Activated naive CD4-positive, alpha-beta T cell treated with anti-CD3 and anti-CD28 coated beads, Interleukin-2, amount 50 U/mL, for 16 hours (primary cell): ENCODE data around the gene CHMP3.
"Not testable (repeated sequence)": the region's sequence is repeated elsewhere in the genome, so short reads cannot be mapped to it uniquely, and the experiment has no call there.

ENCODE experiments used
- DNase-seq: peaks from one replicate; pipeline ENCODE4 v3.0.0-alpha.2; 2020

Gene CHMP3

DNA sequence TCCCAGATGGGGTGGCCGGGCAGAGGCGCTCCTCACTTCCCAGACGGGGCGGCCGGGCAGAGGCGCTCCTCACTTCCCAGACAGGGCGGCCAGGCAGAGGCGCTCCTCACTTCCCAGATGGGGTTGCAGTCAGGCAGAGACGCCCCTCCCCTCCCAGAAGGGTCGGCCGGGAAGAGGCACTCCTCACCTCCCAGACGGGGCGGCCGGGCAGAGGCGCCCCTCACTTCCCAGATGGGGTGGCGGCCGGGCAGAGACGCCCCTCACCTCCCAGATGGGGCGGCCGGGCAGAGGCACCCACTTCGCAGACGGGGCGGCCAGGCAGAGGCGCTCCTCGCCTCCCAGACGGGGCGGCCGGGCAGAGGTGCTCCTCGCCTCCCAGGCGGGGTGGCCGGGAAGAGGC lies 13.8 kb downstream of the CHMP3 start:
- DNase-seq, result not testable (repeated sequence)

DNA sequence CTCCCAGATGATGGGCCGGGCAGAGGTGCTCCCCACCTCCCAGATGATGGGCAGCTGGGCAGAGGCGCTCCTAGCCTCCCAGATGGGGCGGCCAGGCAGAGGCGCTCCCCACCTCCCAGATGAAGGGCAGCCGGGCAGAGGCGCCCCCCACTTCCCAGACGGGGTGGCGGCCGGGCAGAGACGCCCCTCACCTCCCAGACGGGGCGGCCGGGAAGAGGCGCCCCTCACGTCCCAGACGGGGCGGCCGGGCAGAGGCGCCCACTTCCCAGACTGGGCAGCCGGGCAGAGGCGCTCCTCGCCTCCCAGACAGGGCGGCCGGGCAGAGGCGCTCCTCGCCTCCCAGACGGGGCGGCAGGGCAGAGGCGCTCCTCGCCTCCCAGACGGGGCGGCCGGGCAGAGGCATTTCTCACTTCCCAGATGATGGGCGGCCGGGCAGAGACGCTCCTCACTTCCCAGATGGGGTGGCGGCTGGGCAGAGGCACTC lies 14.3 kb downstream of the CHMP3 start:
- DNase-seq, result not testable (repeated sequence)

DNA sequence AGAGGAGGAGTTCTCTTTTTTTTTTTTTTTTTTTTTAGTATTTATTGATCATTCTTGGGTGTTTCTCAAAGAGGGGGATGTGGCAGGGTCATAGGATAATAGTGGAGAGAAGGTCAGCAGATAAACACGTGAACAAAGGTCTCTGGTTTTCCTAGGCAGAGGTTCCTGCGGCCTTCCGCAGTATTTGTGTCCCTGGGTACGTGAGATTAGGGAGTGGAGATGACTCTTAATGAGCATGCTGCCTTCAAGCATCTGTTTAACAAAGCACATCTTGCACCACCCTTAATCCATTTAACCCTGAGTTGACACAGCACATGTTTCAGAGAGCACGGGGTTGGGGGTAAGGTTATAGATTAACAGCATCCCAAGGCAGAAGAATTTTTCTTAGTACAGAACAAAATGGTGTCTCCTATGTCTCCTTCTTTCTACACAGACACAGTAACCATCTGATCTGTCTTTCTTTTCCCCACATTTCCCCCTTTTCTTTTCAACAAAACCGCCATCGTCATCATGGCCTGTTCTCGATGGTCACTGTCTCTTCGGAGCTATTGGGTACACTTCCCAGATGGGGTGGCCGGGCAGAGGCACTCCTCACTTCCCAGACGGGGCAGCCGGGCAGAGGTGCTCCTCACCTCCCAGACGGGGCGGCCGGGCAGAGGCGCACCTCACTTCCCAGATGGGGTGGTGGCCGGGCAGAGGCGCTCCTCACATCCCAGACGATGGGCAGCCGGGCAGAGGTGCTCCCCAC lies 14.9 kb downstream of the CHMP3 start:
- not testable (repeated sequence) for DNase-seq

DNA sequence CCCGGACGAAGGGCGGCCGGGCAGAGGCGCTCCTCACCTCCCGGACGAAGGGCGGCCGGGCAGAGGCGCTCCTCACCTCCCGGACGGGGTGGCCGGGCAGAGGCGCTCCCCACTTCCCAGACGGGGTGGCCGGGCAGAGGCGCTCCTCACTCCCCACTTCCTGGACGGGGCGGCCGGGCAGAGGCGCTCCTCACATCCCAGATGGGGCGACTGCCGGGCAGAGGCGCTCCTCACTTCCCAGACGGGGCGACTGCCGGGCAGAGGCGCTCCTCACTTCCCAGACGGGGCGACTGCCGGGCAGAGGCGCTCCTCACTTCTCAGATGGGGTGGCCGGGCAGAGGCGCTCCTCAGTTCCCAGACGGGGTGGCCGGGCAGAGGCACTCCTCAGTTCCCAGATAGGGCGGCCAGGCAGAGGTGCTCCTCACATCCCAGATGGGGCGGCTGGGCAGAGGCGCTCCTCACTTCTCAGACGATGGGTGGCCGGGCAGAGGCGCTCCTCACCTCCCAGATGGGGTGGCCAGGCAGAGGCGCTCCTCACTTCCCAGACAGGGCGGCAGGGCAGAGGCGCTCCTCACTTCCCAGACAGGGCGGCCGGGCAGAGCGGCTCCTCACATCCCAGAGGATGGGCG lies 17.8 kb downstream of the CHMP3 start:
- DNase-seq, result not testable (repeated sequence)

DNA sequence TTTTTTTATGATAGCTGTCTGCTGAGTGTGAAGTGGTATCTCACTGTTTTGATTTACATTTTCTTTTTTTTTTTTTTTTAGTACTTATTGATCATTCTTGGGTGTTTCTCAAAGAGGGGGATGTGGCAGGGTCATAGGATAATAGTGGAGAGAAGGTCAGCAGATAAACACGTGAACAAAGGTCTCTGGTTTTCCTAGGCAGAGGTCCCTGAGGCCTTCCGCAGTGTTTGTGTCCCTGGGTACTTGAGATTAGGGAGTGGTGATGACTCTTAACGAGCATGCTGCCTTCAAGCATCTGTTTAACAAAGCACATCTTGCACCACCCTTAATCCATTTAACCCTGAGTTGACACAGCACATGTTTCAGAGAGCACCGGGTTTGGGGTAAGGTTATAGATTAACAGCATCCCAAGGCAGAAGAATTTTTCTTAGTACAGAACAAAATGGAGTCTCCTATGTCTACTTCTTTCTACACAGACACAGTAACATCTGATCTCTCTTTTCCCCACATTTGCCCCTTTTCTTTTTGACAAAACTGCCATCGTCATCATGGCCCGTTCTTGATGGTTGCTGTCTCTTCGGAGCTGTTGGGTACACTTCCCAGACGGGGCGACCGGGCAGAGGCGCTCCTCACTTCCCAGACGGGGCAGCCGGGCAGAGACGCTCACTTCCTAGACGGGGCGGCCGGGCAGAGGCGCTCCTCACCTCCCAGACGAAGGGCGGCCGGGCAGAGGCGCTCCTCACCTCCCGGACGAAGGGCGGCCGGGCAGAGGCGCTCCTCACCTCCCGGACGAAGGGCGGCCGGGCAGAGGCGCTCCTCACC lies 18.8 kb downstream of the CHMP3 start:
- DNase-seq, result not testable (repeated sequence)

DNA sequence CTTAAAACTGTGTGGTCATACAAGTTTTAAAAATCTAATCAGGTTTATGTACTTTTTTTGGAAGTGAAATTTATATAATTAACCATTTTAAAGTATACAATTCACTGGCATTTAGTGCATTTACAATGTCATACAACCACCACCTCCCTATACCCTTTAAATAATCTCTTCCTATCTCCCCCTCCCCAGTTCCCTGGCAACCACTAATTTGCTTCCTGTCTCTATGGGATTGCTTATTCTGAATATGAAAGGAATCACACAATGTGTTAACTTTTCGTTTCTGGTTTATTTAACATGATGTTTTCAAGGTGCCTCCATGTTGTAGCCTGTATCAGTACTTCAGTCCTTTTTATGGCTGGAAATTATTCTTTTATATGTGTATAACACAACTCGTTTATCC lies 19.4 kb downstream of the CHMP3 start:
- no peak for DNase-seq

DNA sequence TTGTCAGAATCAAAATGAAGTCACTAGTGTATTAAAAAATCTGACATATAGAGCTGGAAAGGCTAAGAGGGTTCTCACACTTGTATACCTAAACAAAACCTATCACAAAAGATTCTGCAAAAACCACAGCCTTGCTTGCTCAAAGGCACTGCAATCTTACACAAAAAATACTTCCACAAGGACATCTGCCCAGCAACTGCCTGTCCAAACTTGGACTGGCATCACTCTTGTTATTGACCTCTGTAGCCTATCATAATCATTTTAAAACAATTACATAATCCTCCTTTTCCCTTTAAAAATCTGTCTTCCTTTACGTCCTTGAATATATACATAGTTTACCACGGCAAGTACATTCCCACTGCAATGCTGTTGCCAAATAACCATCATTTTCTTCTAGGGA lies 19.9 kb downstream of the CHMP3 start:
- DNase-seq, result no peak

DNA sequence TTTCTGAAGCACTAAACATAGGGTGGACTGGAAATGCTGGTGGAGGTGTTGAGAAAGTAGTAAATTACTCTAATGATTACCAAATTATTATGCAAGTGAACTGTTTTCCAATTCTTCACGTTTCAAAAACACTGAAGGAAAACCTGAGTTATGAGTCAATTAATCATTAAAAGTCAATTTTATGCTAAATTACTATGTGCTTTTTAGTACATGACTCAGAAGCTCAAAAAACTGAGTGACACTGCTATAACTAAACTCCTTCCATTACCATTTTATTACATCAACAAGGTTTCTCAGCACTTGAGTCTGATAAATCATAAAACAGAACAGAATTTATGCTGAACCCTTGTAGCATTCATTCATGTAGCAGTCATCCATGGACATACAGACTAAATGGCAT lies 20.4 kb downstream of the CHMP3 start:
- no peak for DNase-seq

DNA sequence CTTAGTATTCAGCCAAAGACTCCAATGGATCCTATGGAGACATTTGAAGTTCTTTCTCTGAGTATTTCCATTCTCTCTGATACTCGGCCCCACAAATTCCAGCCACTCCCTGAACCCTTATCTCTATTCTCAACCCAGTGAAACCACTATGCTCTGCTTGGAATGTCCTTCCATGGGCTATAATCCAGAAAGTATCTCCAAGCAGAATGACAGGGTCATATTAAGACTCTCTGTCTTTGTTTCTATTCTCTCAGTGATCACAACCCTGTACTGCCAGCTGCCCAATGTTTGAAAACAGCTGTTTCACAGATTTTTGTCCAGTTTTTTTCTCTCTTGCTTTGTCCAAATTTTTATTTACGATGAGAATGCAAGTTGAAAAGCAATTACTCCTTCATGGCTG lies 21.9 kb downstream of the CHMP3 start:
- DNase-seq, result no peak

DNA sequence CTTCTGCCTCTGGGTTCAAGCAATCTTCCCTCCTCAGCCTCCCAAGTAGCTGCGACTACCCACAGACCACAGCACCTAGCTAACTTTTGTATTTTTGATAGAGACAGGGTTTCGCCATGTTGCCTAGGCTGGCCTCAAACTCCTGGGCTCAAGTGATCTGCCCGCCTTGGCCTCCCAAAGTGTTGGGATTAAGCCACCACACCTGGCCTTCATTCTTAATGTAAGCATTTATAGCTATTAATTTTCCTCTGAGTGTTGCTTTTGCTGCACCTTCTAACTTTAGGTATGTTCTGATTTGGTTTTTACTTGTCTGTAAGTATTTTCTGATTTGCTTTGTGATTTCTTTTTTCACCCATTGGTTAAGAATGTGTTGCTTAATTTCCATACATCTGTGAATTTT lies 29.7 kb downstream of the CHMP3 start:
- DNase-seq, result no peak

DNA sequence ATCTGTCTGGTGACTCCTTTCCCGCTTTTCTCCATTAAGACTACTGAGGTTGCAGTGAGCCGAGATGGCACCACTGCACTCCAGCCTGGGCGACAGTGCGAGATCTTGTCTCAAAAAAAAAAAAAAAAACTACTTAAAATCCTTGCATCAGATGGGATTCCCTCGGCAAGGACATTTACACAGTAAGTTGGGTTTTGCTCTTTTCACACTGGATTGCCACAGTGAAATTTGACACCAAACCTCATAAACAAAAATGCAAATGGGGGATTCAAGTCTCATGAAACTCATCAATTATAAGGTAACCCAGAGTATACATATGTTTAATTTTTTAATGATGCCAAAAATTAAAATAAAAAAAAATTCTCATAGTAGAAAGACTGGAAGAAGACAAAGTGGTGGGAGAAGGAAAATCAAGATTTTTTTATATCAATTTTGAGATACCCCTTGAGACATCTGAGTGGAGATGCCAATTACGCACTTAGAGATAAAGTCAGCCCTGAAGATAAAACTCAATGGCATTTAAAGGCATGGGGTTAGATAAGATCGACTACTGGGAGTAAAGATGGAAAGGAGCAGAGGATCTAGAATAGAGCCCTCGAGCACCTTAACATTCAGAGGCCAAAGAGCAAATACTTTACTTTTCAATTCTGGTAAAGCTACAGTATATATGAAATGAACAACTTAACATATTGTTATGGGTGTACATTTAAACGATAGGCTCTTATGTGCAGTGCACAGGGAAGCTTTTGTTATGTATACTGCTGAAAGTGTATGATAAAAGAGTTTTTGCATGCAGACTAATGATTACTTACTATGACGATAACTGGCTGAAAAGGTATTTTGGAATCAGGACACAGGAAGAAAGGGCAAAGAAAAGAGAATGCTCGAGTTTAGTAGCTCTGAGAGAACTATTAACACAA lies 37.6 kb downstream of the CHMP3 start:
- DNase-seq, result no peak

DNA sequence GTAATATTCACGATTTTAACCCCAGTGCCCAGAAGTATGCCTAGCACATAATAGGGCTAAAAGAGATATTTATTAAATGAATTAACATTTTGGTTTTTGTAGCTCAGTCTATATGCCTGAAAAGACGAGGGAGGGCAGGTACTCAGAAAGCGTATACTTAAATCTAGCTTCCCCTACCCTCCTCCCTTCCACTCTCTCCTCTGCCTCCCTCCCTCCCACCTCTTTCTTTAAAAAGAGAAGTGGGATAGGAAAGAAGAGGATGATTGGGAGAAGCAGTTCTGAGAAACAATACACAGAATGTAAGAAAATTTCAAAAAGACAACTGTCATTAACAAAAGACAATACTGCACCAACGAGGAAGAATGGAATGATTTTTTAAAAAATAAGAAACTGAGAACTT lies 39.8 kb downstream of the CHMP3 start:
- DNase-seq, result no peak

DNA sequence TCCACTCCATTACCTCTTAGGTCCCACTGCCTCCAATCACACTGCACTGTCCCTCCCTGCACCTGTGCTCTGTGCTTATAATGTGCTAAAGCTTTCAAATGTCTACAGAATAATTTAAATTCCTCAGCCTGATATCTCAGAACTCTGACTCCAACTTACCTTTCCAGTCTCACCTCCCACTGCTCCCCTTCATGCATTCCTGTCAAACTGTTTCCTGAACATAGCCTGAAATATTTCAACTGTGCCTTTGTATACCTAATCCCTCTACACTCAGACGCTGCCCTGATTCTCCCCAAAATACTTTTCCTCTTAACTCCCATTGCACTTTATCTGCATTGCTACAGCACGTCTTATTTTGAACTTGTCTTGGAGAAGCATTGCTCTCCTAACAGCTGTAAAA lies 40.5 kb downstream of the CHMP3 start:
- no peak for DNase-seq

DNA sequence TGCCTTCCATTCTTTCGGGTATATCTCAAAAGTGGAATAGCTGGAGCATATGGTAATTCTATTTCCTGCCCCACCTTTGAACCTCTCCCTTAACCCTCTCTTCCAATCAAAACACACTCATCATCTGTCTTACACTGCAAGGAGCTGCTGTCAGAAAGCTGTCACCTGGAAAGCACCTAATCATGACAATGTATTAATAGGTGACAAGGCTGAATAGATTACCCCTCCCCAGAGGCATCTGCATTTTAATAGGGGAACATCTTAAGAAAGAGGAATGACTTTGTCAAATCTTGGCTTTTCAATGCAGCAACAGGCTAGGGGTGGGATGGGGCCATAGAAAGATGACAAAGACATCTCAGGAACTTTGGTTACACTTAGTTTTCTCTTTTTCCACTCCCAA lies 41.3 kb downstream of the CHMP3 start:
- no peak for DNase-seq

DNA sequence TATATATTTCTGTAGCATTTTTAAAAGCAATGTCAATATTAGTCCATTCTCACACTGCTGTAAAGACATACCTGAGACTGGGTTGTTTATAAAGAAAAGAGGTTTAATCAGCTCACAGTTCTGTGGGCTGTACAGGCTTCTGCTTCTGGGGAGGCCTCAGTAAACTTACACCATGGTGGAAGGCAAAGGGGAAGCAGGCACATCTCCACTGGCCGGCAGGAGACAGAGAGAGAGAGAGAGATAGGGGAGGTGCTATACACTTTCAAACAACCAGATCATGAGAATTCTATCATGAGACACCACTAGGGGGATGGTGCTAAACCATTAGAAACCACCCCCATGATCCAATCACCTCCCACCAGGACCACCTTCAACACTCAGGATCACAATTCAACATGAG lies 43.1 kb downstream of the CHMP3 start:
- no peak for DNase-seq

DNA sequence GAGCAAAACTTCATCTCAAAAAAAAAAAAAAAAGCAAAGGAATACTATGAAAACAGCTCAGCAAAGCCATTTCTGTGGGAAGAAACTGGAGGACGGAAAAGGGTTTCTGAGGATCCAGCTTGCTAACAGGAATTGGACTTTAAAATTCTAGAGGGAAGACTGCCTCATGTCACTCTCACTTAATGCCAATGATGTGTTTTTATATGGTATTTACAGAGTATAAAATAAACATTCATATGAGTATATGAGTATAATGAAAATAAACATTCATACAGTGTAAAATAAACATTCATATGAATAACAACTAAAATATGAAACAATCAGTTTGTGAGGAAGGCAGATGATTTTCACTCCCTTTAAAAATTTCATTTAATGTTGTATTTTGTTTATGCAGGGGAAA lies 43.9 kb downstream of the CHMP3 start:
- no peak for DNase-seq

DNA sequence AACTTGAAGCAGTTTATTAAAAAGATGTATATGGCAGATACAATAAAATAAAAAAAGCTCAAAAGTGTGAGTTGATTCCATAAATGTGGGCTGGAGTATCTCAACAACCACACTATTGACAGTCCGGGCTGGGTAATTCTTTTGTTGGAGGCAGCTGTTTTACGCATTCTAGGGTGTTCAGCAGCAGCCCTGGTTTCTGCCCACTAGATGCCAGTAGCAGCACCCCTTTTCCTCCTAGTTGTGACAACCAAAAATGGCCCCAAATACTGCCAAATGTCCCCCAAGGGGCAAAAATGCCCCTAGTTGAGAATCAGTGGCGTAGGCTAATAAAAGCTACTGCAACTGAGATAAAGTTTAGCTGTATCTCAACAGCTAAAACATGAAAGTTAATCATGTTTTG lies 44.8 kb downstream of the CHMP3 start:
- DNase-seq, result peak; percentile 16

DNA sequence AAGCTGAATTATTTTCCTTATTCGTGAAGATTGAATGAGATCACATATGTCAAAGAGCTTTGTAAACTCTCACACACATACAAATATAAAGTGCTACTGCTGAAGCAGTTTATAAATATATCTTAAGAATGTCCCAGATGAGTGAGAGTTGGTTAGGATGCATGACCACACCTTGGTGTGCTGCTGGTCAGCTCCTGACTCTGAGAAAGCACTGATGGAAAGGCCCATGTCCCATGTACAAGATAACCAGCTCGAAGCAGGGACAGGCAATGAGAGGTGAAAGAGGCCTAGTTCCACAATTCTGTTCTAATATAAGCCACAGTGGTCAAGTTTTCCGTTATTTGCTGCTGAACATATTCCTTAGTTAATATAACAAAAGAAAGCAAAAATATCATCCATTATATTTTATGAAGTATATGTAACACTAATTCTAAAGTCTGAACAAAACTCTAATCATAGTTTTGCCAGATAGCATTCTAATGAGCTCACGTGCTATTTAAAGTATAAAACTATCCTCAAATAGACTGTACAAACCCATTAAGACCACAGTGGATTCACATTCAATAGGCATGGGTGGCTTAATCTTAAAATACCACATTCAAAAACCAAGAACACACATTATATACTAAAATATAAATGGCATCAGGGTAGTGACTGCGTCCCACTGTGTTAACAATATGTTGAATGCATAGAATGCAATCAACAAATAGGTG lies 49.1 kb downstream of the CHMP3 start:
- DNase-seq, result no peak

DNA sequence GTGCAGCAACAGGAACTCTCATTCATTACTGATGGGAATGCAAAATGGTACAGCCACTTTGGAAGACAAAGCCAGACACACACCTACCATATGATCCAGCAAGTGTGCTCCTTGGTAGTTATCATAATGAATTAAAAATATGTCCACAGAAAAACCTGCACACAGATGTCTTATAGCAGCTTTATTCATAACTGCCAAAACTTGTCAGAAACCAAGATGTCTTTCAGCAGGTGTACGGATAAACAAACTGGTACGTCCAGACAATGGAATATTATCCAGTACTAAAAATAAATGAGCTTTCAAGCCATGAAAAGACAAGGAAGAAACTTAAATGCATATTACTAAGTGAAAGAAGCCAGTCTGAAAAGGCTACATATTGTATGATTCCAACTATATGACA lies 50.4 kb downstream of the CHMP3 start:
- no peak for DNase-seq

DNA sequence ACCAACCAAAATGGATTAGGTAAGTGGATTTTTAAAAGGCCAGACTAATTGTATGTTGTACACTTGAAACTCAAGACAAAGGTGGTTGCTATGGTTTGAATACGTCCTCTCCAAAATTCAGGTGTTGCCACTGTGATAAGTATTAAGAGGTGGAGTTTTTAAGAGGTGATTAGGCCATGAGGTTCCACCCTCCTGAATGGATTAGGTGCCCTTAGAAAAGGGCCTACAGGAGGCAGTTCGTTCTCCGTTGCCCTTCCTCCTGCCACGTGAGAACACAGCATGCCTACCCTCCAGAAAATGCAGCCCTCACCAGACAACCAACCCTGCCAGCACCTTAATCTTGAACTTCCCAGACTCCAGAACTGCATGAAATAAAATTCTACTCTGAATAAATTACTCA lies 51.2 kb downstream of the CHMP3 start:
- no peak for DNase-seq

DNA sequence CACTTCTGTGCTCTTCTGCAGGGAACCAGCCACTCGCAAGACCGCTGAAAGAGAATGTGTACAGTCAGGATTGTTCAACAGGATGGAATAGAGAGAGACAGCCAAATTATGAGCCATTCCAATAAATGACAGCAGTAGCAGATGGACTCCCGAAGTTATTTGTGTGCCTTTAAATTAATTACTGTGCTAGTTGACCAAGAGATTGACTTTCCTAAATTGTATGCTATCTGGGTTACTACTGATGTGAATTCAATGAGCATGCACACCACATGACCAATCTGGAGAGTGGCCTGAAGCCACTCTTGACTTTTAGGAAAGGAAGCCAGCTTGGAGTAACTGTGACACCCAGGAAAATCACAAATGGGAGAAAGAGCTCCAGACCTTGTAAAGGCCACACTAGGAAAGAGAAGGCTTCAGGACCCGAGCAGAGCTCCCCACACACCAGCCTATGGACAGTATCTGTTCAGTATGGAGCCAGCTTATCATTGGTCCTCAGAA lies 52.8 kb downstream of the CHMP3 start:
- DNase-seq, result no peak

DNA sequence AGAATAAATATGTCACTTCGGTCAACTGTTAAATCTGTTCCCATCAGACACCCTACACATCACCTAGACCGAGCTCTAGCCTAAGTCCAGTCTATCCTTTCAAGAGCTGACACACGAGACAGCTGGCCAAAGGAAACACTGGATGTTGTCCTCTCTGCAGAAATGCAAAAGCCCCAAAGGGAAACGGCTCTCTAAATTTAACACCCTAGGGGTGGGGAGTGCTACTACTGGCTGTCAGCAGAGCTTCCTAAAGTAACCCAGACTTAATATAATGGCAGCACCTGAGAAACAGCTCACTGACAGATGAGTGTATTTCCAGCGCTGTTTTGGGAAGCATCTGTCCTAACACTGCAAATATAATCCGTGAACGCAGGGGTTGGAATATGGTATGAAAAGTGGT lies 55.6 kb downstream of the CHMP3 start:
- DNase-seq, result no peak
